ENCODE results near the gene KMT2C.

The KMT2C gene

DNA sequence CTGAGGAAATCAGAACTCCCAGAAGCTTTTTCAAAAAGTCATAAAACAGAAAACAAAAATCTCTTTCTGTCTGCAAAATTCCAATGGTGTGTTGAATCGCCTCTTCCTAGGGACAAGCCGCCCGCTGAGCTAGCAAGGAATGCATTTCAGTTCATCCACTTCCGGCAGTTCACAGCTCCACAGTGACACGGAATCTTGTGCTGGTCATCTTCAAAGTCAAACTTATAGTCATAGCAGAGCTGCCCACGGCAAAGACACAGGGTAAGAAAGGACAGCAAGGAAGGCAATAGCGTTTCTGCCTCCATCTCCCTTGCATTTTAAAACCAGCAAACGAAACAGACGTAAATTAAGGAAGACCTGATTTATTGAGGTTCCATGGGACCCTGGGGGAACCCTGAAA, 299.1 kb downstream of the KMT2C start:
- no peak for DNase-seq

DNA sequence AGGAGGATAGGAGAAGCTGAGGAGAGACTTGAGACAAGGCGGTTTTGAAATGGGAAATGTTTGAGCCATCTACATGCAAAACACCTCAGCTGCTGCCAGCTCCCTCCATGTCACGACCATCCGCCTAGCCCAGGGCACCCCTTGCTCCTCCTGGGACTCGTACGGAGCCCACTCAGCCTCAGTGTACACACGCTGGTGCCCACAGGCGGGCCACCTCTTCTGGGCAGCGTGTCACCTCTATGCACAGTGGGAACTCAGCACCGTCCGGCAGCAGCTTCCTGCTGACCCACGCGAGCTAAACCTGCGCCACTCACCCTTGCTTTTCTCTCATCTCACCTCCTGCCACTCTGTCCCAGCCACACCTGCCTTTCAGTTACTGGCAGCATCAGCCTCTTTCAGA, 302.0 kb downstream of the KMT2C start:
- no peak for DNase-seq

- DNase-seq: no peak
Observed at GRCh38 chr7:152132812-152133211, 303.0 kb downstream of the KMT2C start.

DNA sequence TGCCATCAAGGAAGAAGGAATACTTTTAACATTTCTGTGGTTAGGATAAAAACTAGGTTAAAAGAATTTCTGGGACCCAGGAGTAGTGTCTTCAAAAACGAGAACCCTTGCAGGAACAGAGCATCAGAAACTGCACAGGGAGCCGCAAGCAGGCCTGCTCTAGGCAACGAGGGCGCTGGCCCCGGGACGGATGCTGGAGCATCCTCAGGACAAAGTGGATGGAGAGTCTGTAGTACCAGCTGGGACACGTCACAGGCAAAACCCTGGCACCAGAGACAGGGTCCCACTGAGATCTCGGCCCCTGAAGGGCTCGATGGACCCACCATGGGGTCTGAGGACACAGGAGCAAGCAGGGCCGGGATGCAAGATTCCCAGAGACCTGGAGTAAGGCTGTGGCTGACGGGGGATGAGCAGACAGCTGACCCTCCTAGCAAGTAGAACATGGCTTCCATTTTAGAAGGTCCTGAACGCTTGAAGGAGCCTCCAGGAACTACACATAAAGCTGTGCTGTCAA, 303.8 kb downstream of the KMT2C start:
- DNase-seq: no peak

DNA sequence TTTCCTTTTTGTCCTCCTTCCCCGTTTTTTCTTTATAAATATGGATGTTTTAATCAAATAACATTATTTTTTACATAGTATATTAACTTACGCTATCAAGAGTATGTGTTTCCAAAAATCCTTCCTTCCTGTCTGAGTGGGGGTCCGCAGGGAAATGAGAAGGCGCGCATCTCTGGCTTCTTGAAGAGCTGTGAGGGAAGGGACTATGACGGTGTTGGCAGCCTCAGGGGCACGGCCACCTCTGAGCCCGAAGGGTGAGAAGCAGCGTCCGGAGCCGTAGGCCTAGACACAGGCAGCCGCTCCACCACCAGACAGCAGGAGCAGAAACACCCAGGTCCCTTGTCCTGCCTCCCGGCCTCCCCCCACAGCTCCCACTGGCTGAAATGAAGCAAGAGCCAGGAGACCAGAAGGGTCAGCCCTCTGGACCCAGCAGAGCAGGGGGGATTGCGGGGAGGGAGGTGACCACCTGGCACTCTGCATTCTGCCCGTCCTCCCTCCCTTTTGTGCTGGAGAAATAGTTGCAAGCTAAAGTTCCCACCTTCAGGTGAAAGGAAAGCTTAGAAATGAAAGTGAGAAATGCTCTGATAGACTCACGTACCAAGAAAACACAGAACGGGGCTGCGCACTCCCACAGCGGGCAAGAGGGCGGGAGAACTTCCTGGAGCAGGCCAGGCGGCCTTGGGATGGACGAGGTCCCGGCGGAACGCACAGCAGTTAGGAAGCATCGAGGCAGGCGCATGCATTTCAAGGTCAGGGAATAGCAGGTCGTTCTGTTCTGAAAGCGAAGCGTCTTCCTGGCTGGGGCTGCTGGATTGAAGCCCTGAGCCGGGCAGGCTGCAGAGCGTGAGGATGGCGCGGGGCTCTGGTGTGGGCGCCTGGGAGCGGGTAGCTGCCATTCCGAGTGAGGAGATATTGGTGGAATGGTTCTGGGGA, 304.9 kb downstream of the KMT2C start:
- no peak for DNase-seq

GRCh38 chr7:152129682-152130081, 306.1 kb downstream of the KMT2C start:
- no peak for DNase-seq

DNA sequence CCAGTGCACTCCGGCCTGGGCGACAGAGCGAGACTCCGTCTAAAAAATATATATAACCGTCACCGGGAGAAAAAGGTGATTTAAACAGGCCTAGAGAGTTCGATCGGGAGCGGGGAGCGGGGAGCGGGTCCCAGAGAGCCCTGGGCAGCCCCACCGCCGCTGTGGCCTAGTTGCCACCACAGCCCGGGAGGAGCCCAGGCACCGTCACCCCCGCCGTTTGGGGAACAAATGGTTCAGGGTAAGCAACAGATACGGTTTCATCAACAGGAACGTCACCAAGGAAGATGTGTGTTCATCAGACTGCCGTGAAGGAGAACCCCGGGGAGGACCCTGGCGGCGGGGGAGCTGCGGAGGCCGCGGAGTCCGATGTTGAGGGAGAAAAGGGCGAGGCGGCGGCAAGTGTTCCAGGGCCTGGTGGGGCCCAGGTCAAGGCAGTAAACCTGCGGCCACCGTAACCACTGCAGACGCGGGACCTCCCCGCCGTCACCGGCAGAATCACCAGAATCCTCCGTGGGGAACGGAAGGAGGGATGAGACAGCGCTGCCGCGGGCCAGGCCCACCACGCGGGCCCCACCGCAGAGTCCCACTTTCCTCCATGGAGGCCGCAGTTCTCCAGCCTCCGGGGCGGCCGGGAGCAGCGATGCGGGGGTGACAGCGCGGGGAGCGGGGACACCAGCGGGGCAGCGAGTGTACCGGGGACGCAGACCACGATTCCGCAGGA, 306.9 kb downstream of the KMT2C start:
- DNase-seq: no peak

GRCh38 chr7:152128252-152128651, 307.6 kb downstream of the KMT2C start:
- no peak for DNase-seq

DNA sequence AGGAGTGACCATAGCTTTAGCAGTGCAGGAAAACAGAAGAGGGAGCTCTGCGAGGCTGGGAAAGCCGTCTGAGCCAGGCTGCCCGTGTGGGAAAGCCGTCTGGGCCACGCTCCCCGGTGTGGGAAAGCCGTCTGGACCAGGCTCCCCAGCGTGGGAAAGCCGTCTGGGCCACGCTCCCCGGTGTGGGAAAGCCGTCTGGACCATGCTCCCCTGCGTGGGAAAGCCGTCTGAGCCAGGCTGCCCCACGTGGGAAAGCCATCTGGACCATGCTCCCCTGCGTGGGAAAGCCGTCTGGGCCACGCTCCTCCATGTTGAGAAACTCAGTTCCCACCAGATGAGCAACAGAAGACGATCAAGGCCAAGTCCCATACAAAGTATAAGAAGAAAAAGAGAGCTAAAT, 308.6 kb downstream of the KMT2C start:
- DNase-seq: no peak

GRCh38 chr7:152126741-152127140, 309.1 kb downstream of the KMT2C start:
- no peak for DNase-seq

DNA sequence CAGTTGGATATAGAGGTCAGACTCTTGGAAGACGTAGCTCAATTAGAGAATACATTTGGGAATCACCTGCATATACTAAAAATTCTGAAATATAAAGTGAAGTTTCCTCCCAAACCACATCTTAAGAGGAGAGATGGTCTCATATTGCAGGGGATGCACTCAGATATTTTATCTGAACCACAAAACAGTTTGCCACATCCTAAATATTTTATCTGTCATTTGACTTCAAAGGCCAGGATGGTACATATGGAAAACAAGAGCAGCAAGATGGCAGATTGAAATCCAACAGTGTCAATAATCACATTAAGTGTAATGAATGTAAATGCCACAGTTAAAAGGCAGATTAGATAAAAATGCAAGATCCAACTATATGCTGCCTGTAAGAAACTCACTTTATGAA, 313.3 kb downstream of the KMT2C start:
- no peak for DNase-seq

DNA sequence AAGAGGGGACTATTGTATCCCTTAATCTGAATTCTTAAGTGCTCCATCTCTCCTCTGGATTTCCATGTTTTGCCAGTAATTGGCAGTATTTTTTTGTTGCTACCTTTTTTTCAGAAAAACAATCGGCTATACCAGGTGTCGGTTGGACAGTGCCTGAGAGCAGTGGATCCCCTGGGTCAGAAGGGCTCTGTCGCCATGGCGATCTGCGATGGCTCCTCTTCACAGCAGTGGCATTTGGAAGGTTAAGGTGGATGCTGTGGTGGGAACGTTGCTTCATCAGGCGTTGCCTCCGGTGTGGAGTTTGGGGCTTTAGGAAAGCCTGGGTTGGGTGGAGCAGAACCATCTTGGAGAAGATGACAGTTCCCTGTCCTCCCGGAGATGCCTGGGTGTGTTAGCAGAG, 314.4 kb downstream of the KMT2C start:
- DNase-seq: no peak

DNA sequence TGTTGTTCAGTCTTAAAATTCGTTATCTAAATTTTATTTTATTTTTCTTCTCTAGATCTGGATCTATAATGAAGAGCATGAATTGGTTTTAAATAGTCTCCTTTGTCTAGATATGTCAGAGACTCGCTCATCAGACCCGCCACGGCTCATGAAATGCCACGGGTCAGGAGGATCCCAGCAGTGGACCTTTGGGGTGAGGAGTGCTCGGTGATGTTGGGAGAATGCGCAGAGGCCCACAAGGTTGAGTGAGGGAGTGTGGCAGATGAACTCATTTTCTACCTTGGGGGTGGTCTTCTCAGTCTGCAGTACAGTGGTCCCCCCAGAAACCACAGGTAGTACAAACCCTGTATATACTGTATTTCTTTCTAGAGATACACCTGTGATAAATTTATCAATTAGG, 315.0 kb downstream of the KMT2C start:
- no peak for DNase-seq

DNA sequence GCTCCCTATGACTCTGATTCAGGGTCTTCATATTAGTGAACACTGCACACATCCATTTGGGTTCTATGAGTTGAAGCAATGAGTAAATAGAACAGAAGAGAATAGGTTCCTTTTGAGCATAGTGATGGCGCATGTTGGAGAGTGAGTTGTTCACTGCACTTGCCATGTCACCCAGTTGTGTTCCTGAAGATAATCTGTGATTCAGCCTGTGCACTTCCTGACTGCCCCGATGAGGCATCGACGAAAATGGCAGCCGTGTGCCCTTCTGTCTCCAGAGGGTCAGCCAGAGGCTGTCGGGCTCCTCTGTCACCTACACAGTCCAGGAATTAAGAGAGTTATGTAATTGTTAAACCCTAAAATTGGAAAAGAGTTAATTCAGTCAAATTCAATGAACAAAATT, 315.6 kb downstream of the KMT2C start:
- DNase-seq: no peak

- DNase-seq: no peak
Observed at GRCh38 chr7:152117356-152117755, 318.4 kb downstream of the KMT2C start.

GRCh38 chr7:152115021-152115718, 320.6 kb downstream of the KMT2C start:
- no peak for DNase-seq

DNA sequence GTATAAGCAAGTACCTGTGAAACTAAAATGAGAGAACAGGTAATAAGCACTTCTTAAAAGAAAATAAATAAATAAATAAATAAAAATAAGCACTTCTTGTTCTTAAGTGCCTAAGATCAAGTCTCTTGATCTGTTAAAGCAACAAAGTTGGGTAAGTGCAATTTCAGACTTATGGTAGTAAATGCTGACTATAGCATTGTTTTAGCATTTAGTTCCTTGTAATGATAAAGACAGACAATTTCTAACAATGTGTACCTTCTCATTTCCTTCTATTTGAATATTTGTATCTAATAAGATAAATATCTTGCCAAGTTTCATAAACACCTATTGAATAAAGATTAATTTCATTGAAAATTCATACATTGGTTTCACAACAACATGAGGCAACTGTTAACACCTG, 323.0 kb downstream of the KMT2C start:
- DNase-seq: no peak

DNA sequence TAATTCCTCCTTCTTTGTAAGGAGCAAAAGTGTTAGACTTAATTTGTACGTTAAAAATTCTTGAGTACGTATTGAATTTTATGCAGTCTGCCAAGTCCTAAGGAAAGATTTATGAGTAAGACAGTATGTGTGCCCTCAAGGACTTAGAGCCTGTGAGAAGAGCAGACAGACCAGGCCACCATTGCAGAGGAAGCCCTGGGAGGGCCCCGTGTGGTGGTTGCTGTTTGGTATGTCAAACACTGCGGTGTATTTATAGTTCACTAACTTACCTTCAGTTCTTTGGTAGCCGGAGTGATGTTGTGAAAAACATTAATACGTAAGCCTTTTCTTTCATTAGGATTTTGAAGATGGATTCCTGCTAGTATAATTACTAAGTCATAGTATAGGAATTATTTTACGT, 327.4 kb downstream of the KMT2C start:
- no peak for DNase-seq

DNA sequence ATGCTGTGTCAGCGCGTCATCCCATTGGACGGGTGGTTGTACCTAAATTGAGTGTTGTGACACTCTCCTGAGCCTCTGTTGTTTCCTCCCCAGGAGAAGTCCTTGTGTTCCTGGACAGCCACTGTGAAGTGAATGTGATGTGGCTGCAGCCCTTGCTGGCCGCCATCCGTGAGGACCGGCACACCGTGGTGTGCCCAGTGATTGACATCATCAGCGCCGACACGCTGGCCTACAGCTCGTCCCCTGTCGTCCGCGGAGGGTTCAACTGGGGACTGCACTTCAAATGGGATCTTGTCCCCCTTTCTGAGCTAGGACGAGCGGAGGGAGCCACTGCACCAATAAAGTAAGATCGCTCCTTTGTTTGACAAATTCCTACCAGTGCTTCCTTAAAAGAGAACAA, 327.9 kb downstream of the KMT2C start:
- DNase-seq: no peak

DNA sequence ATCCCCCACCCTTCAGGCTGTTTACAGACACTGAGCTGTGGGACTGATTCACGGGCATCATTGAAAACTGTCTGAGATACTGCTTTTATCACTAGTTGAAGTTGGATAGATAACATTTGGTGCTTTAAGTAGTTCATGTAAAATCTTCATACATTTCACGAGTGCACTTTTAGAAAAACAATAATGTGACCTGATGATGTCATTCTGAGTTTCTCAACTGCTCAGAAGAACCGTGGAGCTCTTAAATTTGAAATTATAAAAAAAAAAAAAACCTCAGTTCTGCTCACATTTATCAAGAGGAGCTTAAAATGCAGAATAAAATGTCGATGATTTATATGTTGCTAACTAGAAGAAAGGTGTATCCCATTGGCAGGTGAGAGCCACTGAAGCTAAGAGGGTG, 328.8 kb downstream of the KMT2C start:
- no peak for DNase-seq

- DNase-seq: no peak
Observed at GRCh38 chr7:152105205-152105604, 330.6 kb downstream of the KMT2C start.

GRCh38 chr7:152103691-152104090, 332.1 kb downstream of the KMT2C start:
- DNase-seq: no peak

- no peak for DNase-seq
Observed at GRCh38 chr7:152103066-152103465, 332.7 kb downstream of the KMT2C start.

GRCh38 chr7:152097330-152097729, 338.5 kb downstream of the KMT2C start:
- DNase-seq: no peak
